ENCODE results near the gene ZCCHC4. TPM values are rescaled to one million over a fixed set of nuclear protein-coding genes. Genes with fewer than 3 reads are reported as not detected.
A peak's percentile ranks its signal among the peaks of the same experiment; 100 is the strongest.

ZCCHC4 gene
- total and polyA plus RNA-seq, 2 donors: 6.5 to 29.7 TPM

GRCh38 chr4:25376754-25377571 is 64.4 kb downstream of the ZCCHC4 start, which contains the start of gene ANAPC4:
TSS of gene ANAPC4 (plus strand) at chr4:25377263. CDS start at chr4:25377428, 165 bp downstream.
- peak; percentile 79 for DNase-seq (ENCODE audit: extremely low spot score)
- peak within 1 kb of the TSS; percentile 68 for H3K27ac ChIP-seq (ENCODE audit: low read depth)
- H3K36me3 ChIP-seq (ENCODE audit: insufficient read depth): peaks cover 2% of the 10 kb centered on the region
- 1% methylated on average over 64 of the region's 74 CpGs for WGBS
- H3K4me1 ChIP-seq (ENCODE audit: insufficient read depth): no peaks in the 10 kb centered on the region
- H3K4me3 ChIP-seq (ENCODE audit: low read depth, low read length): peak within 1 kb of the TSS; percentile 94

- 14% methylated on average over 18 of the region's 18 CpGs for WGBS
- Histone ChIP-seq H3K4me1 (ENCODE audit: insufficient read depth) (no peaks in the 10 kb centered on the region), H3K36me3 (ENCODE audit: insufficient read depth) (peaks cover 2% of the 10 kb centered on the region), H3K4me3 (ENCODE audit: low read depth, low read length) (peak overlapping the region; percentile 94), H3K27ac (ENCODE audit: low read depth) (no peak overlapping the region)
- no peak for DNase-seq (ENCODE audit: extremely low spot score)
Observed at GRCh38 chr4:25377572-25378436, 65.2 kb downstream of the ZCCHC4 start.

GRCh38 chr4:25378437-25378743 is 65.8 kb downstream of the ZCCHC4 start:
- peak overlapping the region; percentile 94 for H3K4me3 ChIP-seq (ENCODE audit: low read depth, low read length)
- WGBS: 85% methylated on average over 6 of the region's 6 CpGs
- peaks cover 2% of the 10 kb centered on the region for H3K36me3 ChIP-seq (ENCODE audit: insufficient read depth)
- DNase-seq (ENCODE audit: extremely low spot score): no peak
- H3K4me1 ChIP-seq (ENCODE audit: insufficient read depth): no peaks in the 10 kb centered on the region
- no peak overlapping the region for H3K27ac ChIP-seq (ENCODE audit: low read depth)

- WGBS: 85% methylated on average over 2 of the region's 2 CpGs
- no peak overlapping the region for H3K27ac ChIP-seq (ENCODE audit: low read depth)
- no peaks in the 10 kb centered on the region for H3K4me1 ChIP-seq (ENCODE audit: insufficient read depth)
- no peak for DNase-seq (ENCODE audit: extremely low spot score)
- H3K4me3 ChIP-seq (ENCODE audit: low read depth, low read length): no peak overlapping the region
- peaks cover 2% of the 10 kb centered on the region for H3K36me3 ChIP-seq (ENCODE audit: insufficient read depth)
Observed at GRCh38 chr4:25379591-25379990, 67.0 kb downstream of the ZCCHC4 start.

GRCh38 chr4:25383647-25384046 is 71.1 kb downstream of the ZCCHC4 start:
- H3K4me3 ChIP-seq (ENCODE audit: low read depth, low read length): no peak overlapping the region
- no peak overlapping the region for H3K27ac ChIP-seq (ENCODE audit: low read depth)
- WGBS: 63% methylated on average over 2 of the region's 2 CpGs
- DNase-seq (ENCODE audit: extremely low spot score): no peak
- no peaks in the 10 kb centered on the region for H3K4me1 ChIP-seq (ENCODE audit: insufficient read depth)
- H3K36me3 ChIP-seq (ENCODE audit: insufficient read depth): peaks cover 2% of the 10 kb centered on the region

GRCh38 chr4:25386926-25387325 is 74.4 kb downstream of the ZCCHC4 start:
- Histone ChIP-seq H3K27ac (ENCODE audit: low read depth) (no peak overlapping the region), H3K4me1 (ENCODE audit: insufficient read depth) (no peaks in the 10 kb centered on the region), H3K4me3 (ENCODE audit: low read depth, low read length) (no peak overlapping the region), H3K36me3 (ENCODE audit: insufficient read depth) (peaks cover 6% of the 10 kb centered on the region)
- DNase-seq (ENCODE audit: extremely low spot score): no peak
- WGBS: 89% methylated on average over 2 of the region's 2 CpGs

GRCh38 chr4:25397305-25397704 is 84.7 kb downstream of the ZCCHC4 start:
- H3K4me3 ChIP-seq (ENCODE audit: low read depth, low read length): no peak overlapping the region
- no peak overlapping the region for H3K27ac ChIP-seq (ENCODE audit: low read depth)
- peaks cover 10% of the 10 kb centered on the region for H3K36me3 ChIP-seq (ENCODE audit: insufficient read depth)
- DNase-seq (ENCODE audit: extremely low spot score): no peak
- H3K4me1 ChIP-seq (ENCODE audit: insufficient read depth): no peaks in the 10 kb centered on the region
- WGBS: 99% methylated on average over 3 of the region's 3 CpGs

GRCh38 chr4:25399510-25399909 is 86.9 kb downstream of the ZCCHC4 start:
- 90% methylated on average over 4 of the region's 4 CpGs for WGBS
- no peak overlapping the region for H3K4me3 ChIP-seq (ENCODE audit: low read depth, low read length)
- DNase-seq (ENCODE audit: extremely low spot score): no peak
- no peak overlapping the region for H3K27ac ChIP-seq (ENCODE audit: low read depth)
- H3K36me3 ChIP-seq (ENCODE audit: insufficient read depth): peaks cover 10% of the 10 kb centered on the region
- no peaks in the 10 kb centered on the region for H3K4me1 ChIP-seq (ENCODE audit: insufficient read depth)

- no peak for DNase-seq (ENCODE audit: extremely low spot score)
- H3K36me3 ChIP-seq (ENCODE audit: insufficient read depth): peaks cover 9% of the 10 kb centered on the region
Observed at GRCh38 chr4:25401066-25401465, 88.5 kb downstream of the ZCCHC4 start.

GRCh38 chr4:25402521-25402920 is 89.9 kb downstream of the ZCCHC4 start:
- peaks cover 4% of the 10 kb centered on the region for H3K36me3 ChIP-seq (ENCODE audit: insufficient read depth)
- WGBS: 92% methylated on average over 1 of the region's 1 CpG
- no peak for DNase-seq (ENCODE audit: extremely low spot score)

More at GRCh38 chr4:25401066-25401465, 88.5 kb downstream of the ZCCHC4 start:
- Histone ChIP-seq H3K4me1 (ENCODE audit: insufficient read depth) (no peaks in the 10 kb centered on the region), H3K27ac (ENCODE audit: low read depth) (no peak overlapping the region), H3K4me3 (ENCODE audit: low read depth, low read length) (no peak overlapping the region)
- 84% methylated on average over 3 of the region's 3 CpGs for WGBS

GRCh38 chr4:25403699-25404098 is 91.1 kb downstream of the ZCCHC4 start:
- H3K27ac ChIP-seq (ENCODE audit: low read depth): no peak overlapping the region
- DNase-seq (ENCODE audit: extremely low spot score): no peak
- no peak overlapping the region for H3K4me3 ChIP-seq (ENCODE audit: low read depth, low read length)
- peaks cover 4% of the 10 kb centered on the region for H3K36me3 ChIP-seq (ENCODE audit: insufficient read depth)
- H3K4me1 ChIP-seq (ENCODE audit: insufficient read depth): no peaks in the 10 kb centered on the region

More at GRCh38 chr4:25402521-25402920, 89.9 kb downstream of the ZCCHC4 start:
- Histone ChIP-seq H3K4me3 (ENCODE audit: low read depth, low read length) (no peak overlapping the region), H3K4me1 (ENCODE audit: insufficient read depth) (no peaks in the 10 kb centered on the region), H3K27ac (ENCODE audit: low read depth) (no peak overlapping the region)

- no peak overlapping the region for H3K27ac ChIP-seq (ENCODE audit: low read depth)
- DNase-seq (ENCODE audit: extremely low spot score): no peak
- H3K36me3 ChIP-seq (ENCODE audit: insufficient read depth): peaks cover 4% of the 10 kb centered on the region
- H3K4me1 ChIP-seq (ENCODE audit: insufficient read depth): no peaks in the 10 kb centered on the region
- 75% methylated on average over 2 of the region's 2 CpGs for WGBS
- H3K4me3 ChIP-seq (ENCODE audit: low read depth, low read length): no peak overlapping the region
Observed at GRCh38 chr4:25405453-25405852, 92.9 kb downstream of the ZCCHC4 start.

GRCh38 chr4:25406081-25406692 is 93.6 kb downstream of the ZCCHC4 start:
- no peak overlapping the region for H3K27ac ChIP-seq (ENCODE audit: low read depth)
- peaks cover 8% of the 10 kb centered on the region for H3K36me3 ChIP-seq (ENCODE audit: insufficient read depth)
- no peak for DNase-seq (ENCODE audit: extremely low spot score)
- H3K4me1 ChIP-seq (ENCODE audit: insufficient read depth): no peaks in the 10 kb centered on the region
- 78% methylated on average over 5 of the region's 5 CpGs for WGBS
- H3K4me3 ChIP-seq (ENCODE audit: low read depth, low read length): no peak overlapping the region
